HFFc6 (cell line): ENCODE results near the gene TRIM63. TPM values are rescaled to one million over a fixed set of nuclear protein-coding genes. Genes with fewer than 3 reads are reported as not detected.

ENCODE experiments used
- DNase-seq: peaks from one replicate; pipeline ENCODE4 v3.0.0-alpha.2; 2018
- H3K27ac Mint-ChIP-seq: 2 replicates; pipeline ENCODE4 v1.8.0; 2020; ENCODE audit warnings: mild to moderate bottlenecking, mixed read lengths
- H3K27me3 Mint-ChIP-seq: 2 replicates; pipeline ENCODE4 v1.8.0; 2021; ENCODE audit warnings: mild to moderate bottlenecking, moderate library complexity, mixed read lengths; ENCODE audit not compliant: insufficient read depth
- H3K36me3 Mint-ChIP-seq: 2 replicates; pipeline ENCODE4 v1.8.0; 2021; ENCODE audit warnings: low read depth, mixed read lengths
- H3K4me1 Mint-ChIP-seq: 2 replicates; pipeline ENCODE4 v1.8.0; 2020; ENCODE audit warnings: low read depth, mixed read lengths
- H3K4me3 Mint-ChIP-seq: 2 replicates; pipeline ENCODE4 v1.8.0; 2020; ENCODE audit warnings: mild to moderate bottlenecking, moderate library complexity, mixed read lengths
- H3K9me3 Mint-ChIP-seq: 2 replicates; pipeline ENCODE4 v1.8.0; 2020; ENCODE audit warnings: mild to moderate bottlenecking, mixed read lengths
- CTCF ChIP-seq: fragments of 200-600 bp; sonication (generic); IDR thresholded peaks from 2 replicates; pipeline ENCODE4 v1.5.0; 2021; ENCODE audit warnings: antibody characterized with exemption, mild to moderate bottlenecking
- total RNA-seq, 6 experiments: library from RNA; stranded (reverse); fragmentation: NEBNext Ultra II Directional; extraction: Animal tissue kit (Norgen Biotek cat#: 25700); gene quantifications; 2 replicates in 1 of 6; 3 replicates in 5 of 6; pipeline ENCODE4 v1.2.3, GENCODE V29; 2021

Gene TRIM63
- total RNA-seq, 6 experiments from 2014 or later, result not detected

GRCh38 chr1:26070296-26070962 is 3.0 kb upstream of the TRIM63 start:
- no peak for DNase-seq
- Mint-ChIP-seq H3K9me3 (no peaks in the 10 kb centered on the region), H3K27ac (no peak overlapping the region), H3K36me3 (no peaks in the 10 kb centered on the region), H3K4me3 (no peak overlapping the region), H3K4me1 (no peaks in the 10 kb centered on the region), H3K27me3 (peaks cover 71% of the 10 kb centered on the region)
- TF ChIP-seq CTCF, result no peak

- Mint-ChIP-seq H3K4me3 (no peak overlapping the region), H3K27me3 (peaks cover 71% of the 10 kb centered on the region), H3K36me3 (no peaks in the 10 kb centered on the region), H3K9me3 (no peaks in the 10 kb centered on the region), H3K27ac (no peak overlapping the region), H3K4me1 (no peaks in the 10 kb centered on the region)
- DNase-seq, result no peak
- no peak for TF ChIP-seq CTCF
Observed at GRCh38 chr1:26069941-26070295, 2.5 kb upstream of the TRIM63 start.

- no peak for DNase-seq
- no peaks in the 10 kb centered on the region for H3K36me3 Mint-ChIP-seq
- no peak overlapping the region for H3K27ac Mint-ChIP-seq
- no peak overlapping the region for H3K4me3 Mint-ChIP-seq
- no peaks in the 10 kb centered on the region for H3K9me3 Mint-ChIP-seq
- TF ChIP-seq CTCF, result no peak
- peaks cover 56% of the 10 kb centered on the region for H3K27me3 Mint-ChIP-seq
- H3K4me1 Mint-ChIP-seq, result no peaks in the 10 kb centered on the region
Observed at GRCh38 chr1:26066857-26067256, 573 bp downstream of the TRIM63 start.

GRCh38 chr1:26066160-26066559 is 1.3 kb downstream of the TRIM63 start:
- no peak overlapping the region for H3K4me3 Mint-ChIP-seq
- no peak overlapping the region for H3K27ac Mint-ChIP-seq
- no peak for TF ChIP-seq CTCF

GRCh38 chr1:26064553-26064952 is 2.9 kb downstream of the TRIM63 start:
- no peak overlapping the region for H3K27ac Mint-ChIP-seq
- peaks cover 63% of the 10 kb centered on the region for H3K27me3 Mint-ChIP-seq
- H3K9me3 Mint-ChIP-seq, result no peaks in the 10 kb centered on the region
- TF ChIP-seq CTCF, result no peak
- no peak overlapping the region for H3K4me3 Mint-ChIP-seq
- H3K36me3 Mint-ChIP-seq, result no peaks in the 10 kb centered on the region
- DNase-seq, result no peak
- no peaks in the 10 kb centered on the region for H3K4me1 Mint-ChIP-seq

More at GRCh38 chr1:26066160-26066559, 1.3 kb downstream of the TRIM63 start:
- DNase-seq, result no peak
- Mint-ChIP-seq H3K27me3 (peaks cover 56% of the 10 kb centered on the region), H3K4me1 (no peaks in the 10 kb centered on the region), H3K9me3 (no peaks in the 10 kb centered on the region), H3K36me3 (no peaks in the 10 kb centered on the region)
